ENCODE measurements around the gene FBXO41. TPM values are rescaled to one million over a fixed set of nuclear protein-coding genes. Genes with fewer than 3 reads are reported as not detected.

The FBXO41 gene
- total and polyA plus RNA-seq, 12 donors: 0.12 to 1.8 (median 0.68) TPM

DNA sequence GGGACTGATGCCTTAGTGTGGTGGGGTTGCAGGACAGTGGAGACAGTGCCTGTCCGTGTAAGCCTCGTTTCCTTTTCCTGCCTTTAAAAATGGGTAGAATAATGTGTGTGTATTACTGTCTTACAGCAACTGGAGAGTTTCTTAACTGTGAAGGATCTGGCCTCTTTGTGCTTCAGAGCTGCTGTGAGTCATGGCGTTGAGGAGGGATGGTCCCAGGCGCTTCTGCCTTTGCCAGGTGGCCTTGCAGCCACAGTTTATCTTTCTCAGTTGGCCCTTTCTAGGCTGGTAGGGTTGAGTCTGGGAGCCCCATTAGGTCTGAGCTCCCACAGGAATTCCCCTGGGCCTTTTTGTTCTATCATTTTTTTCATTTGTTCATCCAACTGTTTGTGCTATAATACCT is 60.5 kb downstream of the FBXO41 start:
- 92 to 95% methylated on average over 4 of the region's 4 CpGs for WGBS, 2 donors
- peaks cover 0 to 19% (median 9%) of the 10 kb centered on the region in 9 donors for H3K4me1 ChIP-seq
- ATAC-seq: no peak
- H3K36me3 ChIP-seq: peaks cover 0 to 94% (median 17%) of the 10 kb centered on the region in 9 donors
- DNase-seq: no peak
- no peak overlapping the region for H3K27ac ChIP-seq
- H3K4me3 ChIP-seq: no peak overlapping the region
- TF ChIP-seq, protein P1, sequence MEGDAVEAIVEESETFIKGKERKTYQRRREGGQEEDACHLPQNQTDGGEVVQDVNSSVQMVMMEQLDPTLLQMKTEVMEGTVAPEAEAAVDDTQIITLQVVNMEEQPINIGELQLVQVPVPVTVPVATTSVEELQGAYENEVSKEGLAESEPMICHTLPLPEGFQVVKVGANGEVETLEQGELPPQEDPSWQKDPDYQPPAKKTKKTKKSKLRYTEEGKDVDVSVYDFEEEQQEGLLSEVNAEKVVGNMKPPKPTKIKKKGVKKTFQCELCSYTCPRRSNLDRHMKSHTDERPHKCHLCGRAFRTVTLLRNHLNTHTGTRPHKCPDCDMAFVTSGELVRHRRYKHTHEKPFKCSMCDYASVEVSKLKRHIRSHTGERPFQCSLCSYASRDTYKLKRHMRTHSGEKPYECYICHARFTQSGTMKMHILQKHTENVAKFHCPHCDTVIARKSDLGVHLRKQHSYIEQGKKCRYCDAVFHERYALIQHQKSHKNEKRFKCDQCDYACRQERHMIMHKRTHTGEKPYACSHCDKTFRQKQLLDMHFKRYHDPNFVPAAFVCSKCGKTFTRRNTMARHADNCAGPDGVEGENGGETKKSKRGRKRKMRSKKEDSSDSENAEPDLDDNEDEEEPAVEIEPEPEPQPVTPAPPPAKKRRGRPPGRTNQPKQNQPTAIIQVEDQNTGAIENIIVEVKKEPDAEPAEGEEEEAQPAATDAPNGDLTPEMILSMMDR (IDR thresholded peaks at IDR 0.05): no peak
- H3K9me3 ChIP-seq: no peaks in the 10 kb centered on the region
- intact Hi-C loops (cut with DNase I): no loop called here
- no peaks in the 10 kb centered on the region for H3K27me3 ChIP-seq

DNA sequence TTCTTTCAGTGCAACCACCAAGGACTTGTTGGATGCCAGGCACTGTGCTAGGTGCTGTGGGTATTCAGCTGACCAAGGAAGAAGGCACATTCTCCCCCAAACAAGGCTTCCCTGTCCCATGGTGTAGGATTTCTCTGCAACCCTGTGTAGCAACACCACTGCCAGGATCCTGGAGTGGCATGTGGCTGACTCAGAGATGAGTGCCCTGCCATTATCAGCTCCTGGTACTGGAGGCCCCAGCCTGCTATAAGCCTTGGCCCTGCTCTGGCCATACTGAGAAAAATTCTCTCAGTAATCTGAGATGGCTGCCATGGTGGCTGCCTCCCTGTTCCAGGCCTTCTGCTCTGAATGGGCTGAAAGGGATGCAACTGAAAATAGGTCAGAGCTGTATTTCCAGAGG is 66.0 kb downstream of the FBXO41 start:
- ATAC-seq: peak in 4 of 8 donors; percentile 36 to 69 (median 49)
- peak in 1 of 2 donors; percentile 16 for DNase-seq
- no peaks in the 10 kb centered on the region for H3K9me3 ChIP-seq
- peaks cover 0 to 45% (median 6%) of the 10 kb centered on the region in 9 donors for H3K36me3 ChIP-seq
- intact Hi-C loops (cut with DNase I): no loop called here
- peak overlapping the region in 5 of 10 donors; percentile 8 to 45 (median 23) for H3K27ac ChIP-seq
- TF ChIP-seq, protein P1 (IDR thresholded peaks at IDR 0.05): no peak
- no peaks in the 10 kb centered on the region for H3K27me3 ChIP-seq
- H3K4me3 ChIP-seq: no peak overlapping the region
- peaks cover 0 to 32% (median 16%) of the 10 kb centered on the region in 9 donors for H3K4me1 ChIP-seq

DNA sequence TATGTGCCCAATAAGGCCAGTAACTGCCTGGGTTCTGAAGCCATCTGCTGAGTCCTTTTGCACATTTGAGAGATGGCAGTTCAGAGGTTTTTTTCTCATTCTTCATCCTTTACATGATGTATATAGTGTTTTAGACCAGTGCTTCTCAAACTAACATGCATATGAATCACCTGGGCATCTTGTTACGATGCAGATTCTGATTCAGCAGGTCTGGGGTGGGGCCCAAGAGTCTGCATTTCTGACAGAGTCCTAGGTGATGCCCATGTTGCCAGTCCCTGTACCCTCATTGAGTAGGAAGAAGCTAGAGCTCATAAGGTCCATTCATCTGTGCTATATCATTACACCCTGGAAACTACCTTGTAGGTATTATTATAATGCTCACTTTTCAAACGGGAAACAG is 66.5 kb downstream of the FBXO41 start:
- no peak for ATAC-seq

DNA sequence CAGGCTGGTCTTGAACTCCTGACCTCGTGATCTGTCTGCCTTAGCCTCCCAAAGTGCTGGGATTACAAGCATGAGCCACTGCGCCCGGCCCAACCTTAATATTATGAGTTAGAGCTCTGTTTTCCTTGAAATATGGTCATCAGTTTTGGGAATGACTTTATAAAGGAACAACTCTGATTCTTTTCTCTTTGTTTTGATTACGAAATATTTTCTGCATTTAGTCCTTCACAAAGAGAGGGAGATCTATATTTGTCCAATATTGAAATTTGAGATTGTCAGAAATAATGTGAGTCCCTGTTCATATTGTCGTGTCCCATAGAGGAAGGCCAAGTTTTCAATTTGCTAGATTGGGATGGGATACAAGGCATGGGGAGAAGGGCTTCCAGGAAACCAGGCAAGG is 67.1 kb downstream of the FBXO41 start:
- Histone ChIP-seq H3K27me3 (no peaks in the 10 kb centered on the region), H3K27ac (no peak overlapping the region), H3K36me3 (peaks cover 0 to 34% (median 6%) of the 10 kb centered on the region in 9 donors), H3K9me3 (no peaks in the 10 kb centered on the region), H3K4me3 (no peak overlapping the region), H3K4me1 (peaks cover 0 to 37% (median 23%) of the 10 kb centered on the region in 9 donors)
- intact Hi-C loops (cut with DNase I): no loop called here
- no peak for DNase-seq
- no peak for ATAC-seq
- 95% methylated on average over 5 of the region's 5 CpGs for WGBS, 2 donors
- TF ChIP-seq, protein P1 (IDR thresholded peaks at IDR 0.05): no peak

More for the DNA sequence above, 66.5 kb downstream of the FBXO41 start:
- Histone ChIP-seq H3K9me3 (no peaks in the 10 kb centered on the region), H3K27ac (peak overlapping the region in 3 of 10 donors; percentile 8 to 45 (median 25)), H3K36me3 (peaks cover 0 to 40% (median 6%) of the 10 kb centered on the region in 9 donors), H3K27me3 (no peaks in the 10 kb centered on the region), H3K4me1 (peaks cover 0 to 35% (median 18%) of the 10 kb centered on the region in 9 donors), H3K4me3 (no peak overlapping the region)
- intact Hi-C loops (cut with DNase I): no loop called here
- TF ChIP-seq, protein P1 (IDR thresholded peaks at IDR 0.05): no peak
- 90 to 92% methylated on average over 2 of the region's 2 CpGs for WGBS, 2 donors
- DNase-seq: no peak

Measured in heart right ventricle (tissue), 16 donors.